HEK293T (cell line): ENCODE data around the gene USP22.

Experiments
- SP1 ChIP-seq: fragments of 450-650 bp; IDR thresholded peaks from 2 replicates; pipeline ENCODE4 v1.6.1; 2017
- SUZ12 ChIP-seq: fragments of 450-650 bp; IDR thresholded peaks from 2 replicates; pipeline ENCODE4 v1.6.1; 2016; ENCODE audit warnings: mild to moderate bottlenecking

DNA sequence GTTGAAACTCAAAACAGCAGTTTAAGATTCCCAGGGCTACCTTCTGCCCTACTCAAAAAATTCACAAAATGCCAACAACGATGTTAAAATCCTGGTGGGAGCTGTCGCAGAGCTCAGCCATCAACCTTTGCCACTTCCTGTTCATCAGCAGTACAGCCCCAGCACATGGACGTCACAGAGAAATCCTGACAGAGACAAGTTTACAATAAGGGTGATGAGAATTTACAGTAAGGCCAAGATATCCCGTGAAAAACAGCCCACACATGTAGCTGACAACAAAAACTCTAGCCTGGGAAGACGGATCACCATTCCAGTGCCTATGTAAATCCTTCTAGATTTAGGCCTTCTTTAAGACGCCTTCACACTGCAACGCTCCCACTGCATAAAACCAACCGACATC lies 18.8 kb downstream of the USP22 start:
- no peak for TF ChIP-seq SUZ12
- no peak for TF ChIP-seq SP1
